Sigmoid colon (tissue), 7 donors: Measurements from ENCODE around the gene SMYD5. TPM values are rescaled to one million over a fixed set of nuclear protein-coding genes. Genes with fewer than 3 reads are reported as not detected.

ENCODE experiments used
- DNase-seq: peaks from one replicate; pipeline ENCODE4 v3.0.0-alpha.2; 2019
- H3K27ac ChIP-seq, 4 donors: fragments of 200-600 bp; sonication (generic); one replicate each; pipeline ENCODE4 v1.5.1; 2016 to 2019; ENCODE audit warnings: mild to moderate bottlenecking in 1 of 4
- H3K27me3 ChIP-seq, 3 donors: fragments of 200-600 bp; sonication (generic); one replicate each; pipeline ENCODE4 v1.5.1; 2019; ENCODE audit warnings: mild to moderate bottlenecking in 1 of 3
- H3K36me3 ChIP-seq, 4 donors: fragments of 200-600 bp; sonication (generic); one replicate each; pipeline ENCODE4 v1.5.1; 2016 to 2019
- H3K4me1 ChIP-seq, 4 donors: fragments of 200-600 bp; sonication (generic); one replicate each; pipeline ENCODE4 v1.5.1; 2017 to 2019
- H3K4me3 ChIP-seq, 4 donors: fragments of 200-600 bp; sonication (generic); one replicate each; pipeline ENCODE4 v1.5.1; 2017 to 2019; ENCODE audit warnings: mild to moderate bottlenecking in 2 of 4, moderate library complexity in 1 of 4
- H3K9me3 ChIP-seq, 4 donors: fragments of 200-600 bp in 3 of 4; sonication (generic) in 3 of 4; one replicate each; pipeline versions ENCODE4 v1.5.1 to v1.6.1; 2013 to 2019
- EP300 ChIP-seq, 4 donors: sonication (generic); formaldehyde crosslinking; IDR thresholded peaks; one replicate each; pipeline ENCODE4 v1.6.1; 2017; ENCODE audit warnings: antibody characterized with exemption in 4 of 4
- POLR2A ChIP-seq, 2 donors: fragments of 450-650 bp; IDR thresholded peaks; one replicate each; pipeline ENCODE4 v1.6.1; 2016; ENCODE audit warnings: antibody characterized with exemption in 2 of 2, mild to moderate bottlenecking in 2 of 2, moderate library complexity in 2 of 2
- POLR2AphosphoS5 ChIP-seq, 4 donors: sonication (generic); formaldehyde crosslinking; IDR thresholded peaks; one replicate each; pipeline ENCODE4 v1.6.1; 2017; ENCODE audit warnings: antibody characterized with exemption in 4 of 4
- WGBS, 2 donors: extraction: QIAGEN DNeasy Blood & Tissue Kit; methylation state at CpG; one replicate each; pipeline ENCODE4 v1.1.7; 2013; 5-methylcytosine and 5-hydroxymethylcytosine counted together
- intact Hi-C: fragments of 100-400 bp; cut with DNase I; formaldehyde crosslinking; loops from one replicate; pipeline ENCODE4 v1.15.1; 2023
- polyA plus RNA-seq, 3 donors: library from polyadenylated mRNA; stranded (reverse); fragments of 200-250 nt; gene quantifications; one replicate each; pipeline ENCODE4 v1.2.3, GENCODE V29; 2013
- total RNA-seq, 4 donors: library from RNA; depleted of rRNA; stranded (reverse); fragments of >200 nt; gene quantifications; one replicate each; pipeline ENCODE4 v1.1.0, GENCODE V29; 2016
- TF ChIP-seq, protein P1 (sequence below), 4 experiments: fragments of 450-650 bp in 3 of 4; fragments of 200-600 bp in 1 of 4; IDR thresholded peaks; one replicate each; pipeline ENCODE4 v1.5.1; 2016 to 2019; ENCODE audit warnings: antibody characterized with exemption in 4 of 4, mild to moderate bottlenecking in 3 of 4, moderate library complexity in 2 of 4
- donor health status: healthy with polysubstance abuse.
- donor health status: Bipolar disorder and iron deficiency.
- donor health status: healthy.

The SMYD5 gene
- total and polyA plus RNA-seq, 7 donors = 5.3 to 18.2 (median 7.8) TPM

GRCh38 chr2:73235315-73236028 lies 21.4 kb downstream of the SMYD5 start:
- no peaks in the 10 kb centered on the region for H3K27me3 ChIP-seq
- peak overlapping the region in 3 of 4 donors; percentile 80 to 96 (median 88) for H3K27ac ChIP-seq
- 60 to 61% methylated on average over 11 of the region's 11 CpGs for WGBS, 2 donors
- no peaks in the 10 kb centered on the region for H3K9me3 ChIP-seq
- H3K4me1 ChIP-seq = peaks cover 0 to 62% (median 52%) of the 10 kb centered on the region in 4 donors
- no peak for DNase-seq
- no peak for TF ChIP-seq POLR2AphosphoS5 (IDR thresholded peaks at IDR 0.05)
- TF ChIP-seq EP300 (IDR thresholded peaks at IDR 0.05) = no peak
- TF ChIP-seq POLR2A (IDR thresholded peaks at IDR 0.05) = no peak
- intact Hi-C loops = loop anchor here (2.0 to 10.0 kb wide), 3 partner anchors 21 to 499 kb away; partner anchors contain the start of genes SMYD5 and TPRKB
- H3K4me3 ChIP-seq = peak overlapping the region in 3 of 4 donors; percentile 66 to 96 (median 89)
- peaks cover 0 to 17% (median 9%) of the 10 kb centered on the region in 4 donors for H3K36me3 ChIP-seq

DNA sequence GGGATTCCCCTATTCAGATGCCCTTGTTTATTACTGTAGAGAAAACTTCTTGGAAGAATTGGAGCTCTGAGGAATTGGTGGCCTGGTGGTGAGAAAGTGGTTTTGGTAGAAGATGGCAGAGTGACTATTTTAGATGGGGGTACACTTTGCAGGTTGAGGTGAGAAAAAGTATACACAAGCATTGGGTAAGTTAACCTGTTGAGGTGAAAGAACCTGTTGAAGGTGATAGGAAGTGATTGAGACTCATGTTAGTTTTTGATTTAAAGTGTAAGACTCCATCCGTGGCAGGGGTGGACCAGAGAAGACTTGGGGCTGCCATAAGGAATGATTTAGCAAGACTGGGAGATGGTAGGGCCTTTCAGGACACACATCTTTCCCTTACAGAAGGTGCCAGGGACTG lies 23.1 kb downstream of the SMYD5 start:
- DNase-seq = no peak

GRCh38 chr2:73238149-73238548 lies 24.1 kb downstream of the SMYD5 start:
- Histone ChIP-seq H3K36me3 (peaks cover 0 to 44% (median 12%) of the 10 kb centered on the region in 4 donors), H3K4me1 (peaks cover 0 to 54% (median 44%) of the 10 kb centered on the region in 4 donors)
- 80 to 87% methylated on average over 3 of the region's 3 CpGs for WGBS, 2 donors

More for the DNA sequence above, 23.1 kb downstream of the SMYD5 start:
- H3K27ac ChIP-seq = peak overlapping the region in 1 of 4 donors; percentile 18
- H3K4me1 ChIP-seq = peaks cover 0 to 61% (median 48%) of the 10 kb centered on the region in 4 donors
- intact Hi-C loops = loop anchor here (10.0 kb wide), 1 partner anchor 498 kb away; the partner anchor contains the start of gene TPRKB
- no peak for TF ChIP-seq EP300 (IDR thresholded peaks at IDR 0.05)
- TF ChIP-seq, protein P1, sequence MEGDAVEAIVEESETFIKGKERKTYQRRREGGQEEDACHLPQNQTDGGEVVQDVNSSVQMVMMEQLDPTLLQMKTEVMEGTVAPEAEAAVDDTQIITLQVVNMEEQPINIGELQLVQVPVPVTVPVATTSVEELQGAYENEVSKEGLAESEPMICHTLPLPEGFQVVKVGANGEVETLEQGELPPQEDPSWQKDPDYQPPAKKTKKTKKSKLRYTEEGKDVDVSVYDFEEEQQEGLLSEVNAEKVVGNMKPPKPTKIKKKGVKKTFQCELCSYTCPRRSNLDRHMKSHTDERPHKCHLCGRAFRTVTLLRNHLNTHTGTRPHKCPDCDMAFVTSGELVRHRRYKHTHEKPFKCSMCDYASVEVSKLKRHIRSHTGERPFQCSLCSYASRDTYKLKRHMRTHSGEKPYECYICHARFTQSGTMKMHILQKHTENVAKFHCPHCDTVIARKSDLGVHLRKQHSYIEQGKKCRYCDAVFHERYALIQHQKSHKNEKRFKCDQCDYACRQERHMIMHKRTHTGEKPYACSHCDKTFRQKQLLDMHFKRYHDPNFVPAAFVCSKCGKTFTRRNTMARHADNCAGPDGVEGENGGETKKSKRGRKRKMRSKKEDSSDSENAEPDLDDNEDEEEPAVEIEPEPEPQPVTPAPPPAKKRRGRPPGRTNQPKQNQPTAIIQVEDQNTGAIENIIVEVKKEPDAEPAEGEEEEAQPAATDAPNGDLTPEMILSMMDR (IDR thresholded peaks at IDR 0.05) = no peak
- no peak for TF ChIP-seq POLR2AphosphoS5 (IDR thresholded peaks at IDR 0.05)
- TF ChIP-seq POLR2A (IDR thresholded peaks at IDR 0.05) = no peak
- H3K4me3 ChIP-seq = no peak overlapping the region
- no peaks in the 10 kb centered on the region for H3K9me3 ChIP-seq
- peaks cover 0 to 34% (median 10%) of the 10 kb centered on the region in 4 donors for H3K36me3 ChIP-seq
- 50 to 76% methylated on average over 1 of the region's 1 CpG for WGBS, 2 donors
- H3K27me3 ChIP-seq = no peaks in the 10 kb centered on the region

DNA sequence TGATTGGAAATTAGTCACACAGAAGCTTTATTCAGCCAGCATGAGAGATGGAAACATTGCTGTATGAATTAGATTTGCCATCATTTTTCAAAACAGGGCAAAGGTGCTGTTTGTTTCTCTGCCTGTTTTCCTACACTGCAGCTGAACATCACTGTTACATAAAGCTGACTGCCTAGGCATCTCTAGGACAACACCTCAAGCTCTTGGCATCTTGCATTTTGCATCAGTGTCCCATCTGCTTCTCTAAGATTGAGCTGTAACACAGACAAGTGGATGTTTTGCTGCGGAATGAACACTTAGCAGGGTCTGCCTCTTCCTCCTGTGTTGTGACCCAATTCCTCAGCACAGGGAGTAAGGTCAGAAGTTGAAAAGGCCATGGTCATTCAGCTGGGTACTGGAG lies 24.9 kb downstream of the SMYD5 start:
- no peak for DNase-seq
- H3K4me3 ChIP-seq = no peak overlapping the region
- H3K9me3 ChIP-seq = no peaks in the 10 kb centered on the region
- WGBS, 2 donors = 90 to 93% methylated on average over 1 of the region's 1 CpG
- peaks cover 0 to 54% (median 44%) of the 10 kb centered on the region in 4 donors for H3K4me1 ChIP-seq
- intact Hi-C loops = loop anchor here (10.0 kb wide), 1 partner anchor 496 kb away; the partner anchor contains the start of gene TPRKB
- no peaks in the 10 kb centered on the region for H3K27me3 ChIP-seq
- H3K27ac ChIP-seq = no peak overlapping the region
- TF ChIP-seq POLR2A (IDR thresholded peaks at IDR 0.05) = no peak
- no peak for TF ChIP-seq POLR2AphosphoS5 (IDR thresholded peaks at IDR 0.05)
- TF ChIP-seq, protein P1 (IDR thresholded peaks at IDR 0.05) = no peak
- no peak for TF ChIP-seq EP300 (IDR thresholded peaks at IDR 0.05)
- peaks cover 4 to 52% (median 19%) of the 10 kb centered on the region in 4 donors for H3K36me3 ChIP-seq

More at GRCh38 chr2:73238149-73238548, 24.1 kb downstream of the SMYD5 start:
- Histone ChIP-seq H3K4me3 (no peak overlapping the region), H3K9me3 (no peaks in the 10 kb centered on the region), H3K27ac (peak overlapping the region in 2 of 4 donors; percentile 18 to 29), H3K27me3 (no peaks in the 10 kb centered on the region)
- no peak for TF ChIP-seq EP300 (IDR thresholded peaks at IDR 0.05)
- TF ChIP-seq POLR2A (IDR thresholded peaks at IDR 0.05) = no peak
- TF ChIP-seq, protein P1 (IDR thresholded peaks at IDR 0.05) = no peak
- TF ChIP-seq POLR2AphosphoS5 (IDR thresholded peaks at IDR 0.05) = no peak
- intact Hi-C loops = loop anchor here (10.0 kb wide), 1 partner anchor 497 kb away; the partner anchor contains the start of gene TPRKB
- no peak for DNase-seq

DNA sequence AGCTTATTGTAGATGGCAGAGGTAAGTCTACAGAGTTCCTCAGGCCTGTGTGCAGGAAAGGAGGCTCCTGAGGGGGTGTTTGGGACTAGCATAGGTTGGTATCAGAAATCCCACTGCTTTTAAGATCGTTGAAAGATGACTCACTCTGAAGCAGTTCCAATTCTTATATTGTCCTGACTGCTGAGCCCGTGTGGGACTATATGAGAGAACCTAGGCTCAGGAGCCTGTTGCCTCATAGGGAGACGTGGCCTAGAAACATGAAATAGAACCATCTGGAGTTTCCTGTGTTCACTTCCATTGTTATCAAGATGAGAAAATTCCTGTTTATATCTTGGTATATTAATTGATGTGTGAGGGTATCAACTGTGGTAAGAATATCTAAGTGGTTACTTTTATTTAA lies 25.7 kb downstream of the SMYD5 start:
- H3K9me3 ChIP-seq = no peaks in the 10 kb centered on the region
- peaks cover 0 to 53% (median 43%) of the 10 kb centered on the region in 4 donors for H3K4me1 ChIP-seq
- H3K27me3 ChIP-seq = no peaks in the 10 kb centered on the region
- peaks cover 12 to 60% (median 27%) of the 10 kb centered on the region in 4 donors for H3K36me3 ChIP-seq
- 52 to 73% methylated on average over 3 of the region's 3 CpGs for WGBS, 2 donors
- intact Hi-C loops = loop anchor here (10.0 kb wide), 1 partner anchor 495 kb away; the partner anchor contains the start of gene TPRKB
- H3K4me3 ChIP-seq = no peak overlapping the region
- DNase-seq = no peak
- TF ChIP-seq POLR2AphosphoS5 (IDR thresholded peaks at IDR 0.05) (no peak), POLR2A (IDR thresholded peaks at IDR 0.05) (no peak), EP300 (IDR thresholded peaks at IDR 0.05) (no peak)
- TF ChIP-seq, protein P1 (IDR thresholded peaks at IDR 0.05) = no peak
- no peak overlapping the region for H3K27ac ChIP-seq
